ENCODE results near the gene SCP2.

DNA sequence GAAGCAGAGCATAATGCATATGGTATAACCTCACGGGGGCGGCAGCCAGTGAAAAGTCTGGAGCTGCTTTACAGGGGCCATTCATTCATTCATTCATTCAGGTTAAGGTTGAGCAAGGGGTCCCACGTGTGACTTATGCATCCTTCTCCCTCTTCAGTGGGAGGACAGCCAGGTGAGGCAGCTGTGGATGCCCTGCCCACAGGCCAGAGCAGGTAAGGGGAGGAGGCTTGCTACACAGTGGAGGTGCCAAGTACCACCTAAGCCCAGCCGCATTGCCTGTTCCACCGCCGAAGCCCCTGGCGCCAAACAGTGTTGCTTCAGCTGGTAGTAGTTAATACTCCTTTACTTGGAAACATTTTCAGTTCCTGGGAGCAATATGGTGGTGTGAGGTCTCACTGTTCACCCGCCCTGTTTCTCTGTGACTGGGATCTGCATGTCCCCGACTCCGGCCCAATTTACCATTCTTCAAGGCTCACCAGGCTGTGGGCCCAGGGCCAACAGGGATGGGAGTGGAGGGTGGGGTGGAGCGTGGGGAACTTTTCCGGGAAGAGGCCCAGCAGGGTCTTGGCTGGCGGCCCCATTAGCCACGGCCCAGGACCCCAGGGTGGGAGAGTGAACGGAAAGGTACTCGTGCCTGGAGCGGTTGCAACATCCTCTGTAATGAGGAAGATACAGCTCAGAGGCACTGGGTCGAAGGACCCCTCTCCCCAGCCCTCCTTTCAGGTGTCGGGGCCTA lies 134.2 kb downstream of the SCP2 start:
- TF ChIP-seq POLR2A (IDR thresholded peaks at IDR 0.05; ENCODE audit: low read length) (no peak), GATA1 (IDR thresholded peaks at IDR 0.05; ENCODE audit: low read depth, low read length) (no peak)
